ENCODE measurements around the gene GSE1.

GSE1 gene

GRCh38 chr16:85651629-85652430 is 38.7 kb downstream of the GSE1 start:
- no peak for DNase-seq (ENCODE audit: extremely low spot score)
- CTCF ChIA-PET = no interaction called here
- POLR2A ChIA-PET = no interaction called here
- no peak for TF ChIP-seq CTBP1 (IDR thresholded peaks at IDR 0.05; ENCODE audit: borderline replicate concordance)

GRCh38 chr16:85652431-85653221 is 39.5 kb downstream of the GSE1 start:
- TF ChIP-seq NFRKB (IDR thresholded peaks at IDR 0.05) (no peak), FOXA1 (IDR thresholded peaks at IDR 0.05) (no peak), FOXK2 (IDR thresholded peaks at IDR 0.05) (no peak)
- POLR2A ChIA-PET = no interaction called here
- DNase-seq (ENCODE audit: extremely low spot score) = peak; percentile 50
- CTCF ChIA-PET = no interaction called here

- ChIA-PET CTCF (no interaction called here), POLR2A (no interaction called here)
- no peak for TF ChIP-seq HDGF (IDR thresholded peaks at IDR 0.05; ENCODE audit: borderline replicate concordance)
- no peak for TF ChIP-seq PKNOX1 (IDR thresholded peaks at IDR 0.05)
- DNase-seq (ENCODE audit: extremely low spot score) = no peak
Measured at GRCh38 chr16:85653290-85653891, 40.3 kb downstream of the GSE1 start.

- ChIA-PET POLR2A (no interaction called here), CTCF (no interaction called here)
- TF ChIP-seq ZNF384 (IDR thresholded peaks at IDR 0.05) (no peak), ARNT (IDR thresholded peaks at IDR 0.05) (no peak), SUZ12 (IDR thresholded peaks at IDR 0.05) (no peak), HDGF (IDR thresholded peaks at IDR 0.05; ENCODE audit: borderline replicate concordance) (no peak), L3MBTL2 (conservative IDR thresholded peaks at IDR 0.05) (no peak), CTBP1 (IDR thresholded peaks at IDR 0.05; ENCODE audit: borderline replicate concordance) (no peak), PKNOX1 (IDR thresholded peaks at IDR 0.05) (no peak), LEF1 (IDR thresholded peaks at IDR 0.05; ENCODE audit: borderline replicate concordance) (no peak), FOXM1 (IDR thresholded peaks at IDR 0.05; ENCODE audit: borderline replicate concordance) (no peak), SP1 (IDR thresholded peaks at IDR 0.05) (no peak), BHLHE40 (IDR thresholded peaks at IDR 0.05; ENCODE audit: borderline replicate concordance) (no peak), FOXA1 (IDR thresholded peaks at IDR 0.05) (no peak), NFRKB (IDR thresholded peaks at IDR 0.05) (no peak), ELF4 (IDR thresholded peaks at IDR 0.05) (no peak), TARDBP (IDR thresholded peaks at IDR 0.05) (no peak), FOXK2 (IDR thresholded peaks at IDR 0.05) (no peak)
- DNase-seq (ENCODE audit: extremely low spot score) = no peak
Measured at GRCh38 chr16:85654251-85655095, 41.4 kb downstream of the GSE1 start.

- CTCF ChIA-PET = no interaction called here
- no peak for DNase-seq (ENCODE audit: extremely low spot score)
- POLR2A ChIA-PET = no interaction called here
- TF ChIP-seq PKNOX1 (IDR thresholded peaks at IDR 0.05) = no peak
- no peak for TF ChIP-seq NFRKB (IDR thresholded peaks at IDR 0.05)
- no peak for TF ChIP-seq HDGF (IDR thresholded peaks at IDR 0.05; ENCODE audit: borderline replicate concordance)
- TF ChIP-seq SUZ12 (IDR thresholded peaks at IDR 0.05) = no peak
- no peak for TF ChIP-seq LEF1 (IDR thresholded peaks at IDR 0.05; ENCODE audit: borderline replicate concordance)
- TF ChIP-seq BHLHE40 (IDR thresholded peaks at IDR 0.05; ENCODE audit: borderline replicate concordance) = no peak
- no peak for TF ChIP-seq FOXK2 (IDR thresholded peaks at IDR 0.05)
- TF ChIP-seq SP1 (IDR thresholded peaks at IDR 0.05) = no peak
- TF ChIP-seq FOXA1 (IDR thresholded peaks at IDR 0.05) = no peak
- no peak for TF ChIP-seq FOXM1 (IDR thresholded peaks at IDR 0.05; ENCODE audit: borderline replicate concordance)
- TF ChIP-seq ELF4 (IDR thresholded peaks at IDR 0.05) = no peak
Measured at GRCh38 chr16:85655216-85656129, 42.4 kb downstream of the GSE1 start.
